ENCODE measurements around the gene RFWD3.
A peak's percentile ranks its signal among the peaks of the same experiment; 100 is the strongest.

Gene RFWD3

DNA sequence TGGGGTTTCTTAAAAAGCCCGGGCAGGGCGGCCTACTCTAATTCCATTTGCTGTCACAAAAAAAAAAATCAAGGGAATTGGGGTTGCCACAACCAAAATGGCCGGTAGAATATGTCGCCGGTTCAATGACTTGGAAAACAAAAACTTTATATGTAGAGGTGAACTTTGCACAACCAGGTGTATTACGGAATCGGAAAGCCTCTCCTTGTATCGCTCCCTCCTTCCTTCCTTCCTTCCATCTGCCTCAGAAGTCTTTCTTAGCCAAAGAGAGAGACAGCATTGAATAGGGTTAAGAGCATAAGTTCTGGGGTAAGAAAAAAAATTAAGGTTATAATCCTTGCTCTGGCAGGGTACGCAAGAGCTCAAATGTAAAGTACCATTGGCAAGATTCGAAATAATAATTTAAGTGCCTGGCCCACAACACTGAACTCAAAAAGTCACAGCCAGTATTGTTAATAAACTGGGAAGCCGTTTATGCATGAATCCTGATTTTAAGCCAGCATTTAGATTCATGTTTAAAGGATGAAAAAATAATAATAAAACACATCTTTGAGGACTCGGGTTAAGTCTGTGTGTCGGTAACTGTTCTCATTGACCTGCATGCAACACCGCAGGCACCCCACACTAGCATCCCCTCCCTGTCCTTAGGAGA lies 59.2 kb downstream of the RFWD3 start:
- TF ChIP-seq, protein P1, sequence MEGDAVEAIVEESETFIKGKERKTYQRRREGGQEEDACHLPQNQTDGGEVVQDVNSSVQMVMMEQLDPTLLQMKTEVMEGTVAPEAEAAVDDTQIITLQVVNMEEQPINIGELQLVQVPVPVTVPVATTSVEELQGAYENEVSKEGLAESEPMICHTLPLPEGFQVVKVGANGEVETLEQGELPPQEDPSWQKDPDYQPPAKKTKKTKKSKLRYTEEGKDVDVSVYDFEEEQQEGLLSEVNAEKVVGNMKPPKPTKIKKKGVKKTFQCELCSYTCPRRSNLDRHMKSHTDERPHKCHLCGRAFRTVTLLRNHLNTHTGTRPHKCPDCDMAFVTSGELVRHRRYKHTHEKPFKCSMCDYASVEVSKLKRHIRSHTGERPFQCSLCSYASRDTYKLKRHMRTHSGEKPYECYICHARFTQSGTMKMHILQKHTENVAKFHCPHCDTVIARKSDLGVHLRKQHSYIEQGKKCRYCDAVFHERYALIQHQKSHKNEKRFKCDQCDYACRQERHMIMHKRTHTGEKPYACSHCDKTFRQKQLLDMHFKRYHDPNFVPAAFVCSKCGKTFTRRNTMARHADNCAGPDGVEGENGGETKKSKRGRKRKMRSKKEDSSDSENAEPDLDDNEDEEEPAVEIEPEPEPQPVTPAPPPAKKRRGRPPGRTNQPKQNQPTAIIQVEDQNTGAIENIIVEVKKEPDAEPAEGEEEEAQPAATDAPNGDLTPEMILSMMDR (conservative IDR thresholded peaks at IDR 0.05; ENCODE audit: low read depth, low read length), result no peak
- DNase-seq (ENCODE audit: low read depth), result peak; percentile 12
- H3K4me3 ChIP-seq (ENCODE audit: low read length), result peak overlapping the region; percentile 88

DNA sequence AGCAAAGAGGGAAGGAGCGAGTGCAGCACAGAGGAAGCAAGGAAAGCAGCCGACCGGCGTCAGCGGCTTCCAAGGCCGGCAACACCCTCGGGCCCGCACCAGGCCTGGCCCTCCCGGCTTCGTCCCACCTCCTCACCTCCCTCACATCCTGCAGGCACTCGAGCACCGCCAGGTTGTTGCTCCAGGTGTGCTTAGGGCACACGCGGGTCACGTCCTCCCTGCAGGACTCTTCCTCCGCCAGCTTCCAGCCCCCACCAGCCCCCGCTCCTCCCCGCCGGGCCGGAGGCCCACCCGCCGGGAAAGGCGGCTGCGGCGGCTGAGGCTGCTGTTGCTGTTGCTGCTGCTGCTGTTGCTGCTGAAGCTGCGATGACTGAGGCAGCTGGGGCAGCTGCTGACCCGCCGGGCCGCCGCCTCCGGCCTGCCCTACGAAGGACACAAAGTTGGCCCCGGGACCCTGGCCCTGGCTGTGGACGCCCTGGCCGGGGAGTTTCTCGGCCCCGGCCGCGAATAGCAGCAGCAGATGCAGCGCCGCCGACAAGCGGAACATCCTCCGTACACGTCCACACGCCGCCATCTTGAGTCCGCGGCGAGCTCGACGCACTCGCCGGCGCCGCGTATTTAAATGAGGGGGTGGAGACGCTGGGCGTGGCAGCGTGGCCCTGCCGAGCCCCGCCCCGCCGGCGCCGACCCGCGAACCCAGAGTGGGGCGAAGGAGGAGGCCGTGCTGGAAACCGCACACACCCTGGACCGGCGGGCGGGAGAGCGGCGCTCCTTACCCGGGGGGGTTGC lies 60.0 kb downstream of the RFWD3 start, which contains the start of gene GLG1:
TSS of gene GLG1 (minus strand) at position 594 of the 789 bp plus-strand sequence. CDS start at position 574, 20 bp downstream.
- peak within 1 kb of the TSS; percentile 88 for H3K4me3 ChIP-seq (ENCODE audit: low read length)
- DNase-seq (ENCODE audit: low read depth), result peak; percentile 58
- TF ChIP-seq, protein P1 (conservative IDR thresholded peaks at IDR 0.05; ENCODE audit: low read depth, low read length), result no peak

DNA sequence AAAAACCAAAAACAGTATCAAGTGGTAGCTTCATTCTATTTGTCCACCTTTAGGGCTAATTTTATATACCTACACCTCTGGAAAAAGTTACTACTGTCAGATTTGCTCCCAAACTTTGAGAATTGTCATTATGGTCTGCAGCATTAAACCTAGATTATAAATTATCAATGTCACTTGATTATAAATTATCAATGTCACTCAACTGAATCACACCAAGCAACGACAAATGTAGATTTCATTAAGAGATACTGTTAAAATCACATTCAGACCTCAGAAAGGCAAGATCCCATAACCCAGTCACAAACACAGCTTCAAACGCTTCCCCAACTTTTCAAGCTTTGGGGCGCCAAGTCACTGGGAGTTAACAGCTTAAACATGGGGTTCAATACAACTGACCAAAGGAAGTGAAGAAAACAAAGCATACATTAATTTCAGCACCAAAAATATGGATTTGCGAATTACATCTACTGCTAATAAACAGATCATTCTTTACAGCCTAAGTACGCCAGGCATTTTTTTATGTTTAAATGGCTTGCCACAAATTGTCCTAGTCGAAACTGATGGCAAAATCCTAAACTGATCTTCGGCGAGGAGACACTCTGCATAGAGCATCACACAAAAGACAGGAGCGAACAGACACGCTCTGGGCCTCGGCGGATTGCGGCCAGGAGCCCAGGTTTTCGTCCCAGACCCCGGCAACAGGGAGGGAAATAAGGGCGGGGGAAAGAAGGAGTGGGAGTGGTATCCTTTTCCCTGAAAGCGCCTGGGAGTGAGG lies 60.7 kb downstream of the RFWD3 start:
- TF ChIP-seq, protein P1 (conservative IDR thresholded peaks at IDR 0.05; ENCODE audit: low read depth, low read length), result no peak
- no peak for DNase-seq (ENCODE audit: low read depth)
- H3K4me3 ChIP-seq (ENCODE audit: low read length), result peak overlapping the region; percentile 88

DNA sequence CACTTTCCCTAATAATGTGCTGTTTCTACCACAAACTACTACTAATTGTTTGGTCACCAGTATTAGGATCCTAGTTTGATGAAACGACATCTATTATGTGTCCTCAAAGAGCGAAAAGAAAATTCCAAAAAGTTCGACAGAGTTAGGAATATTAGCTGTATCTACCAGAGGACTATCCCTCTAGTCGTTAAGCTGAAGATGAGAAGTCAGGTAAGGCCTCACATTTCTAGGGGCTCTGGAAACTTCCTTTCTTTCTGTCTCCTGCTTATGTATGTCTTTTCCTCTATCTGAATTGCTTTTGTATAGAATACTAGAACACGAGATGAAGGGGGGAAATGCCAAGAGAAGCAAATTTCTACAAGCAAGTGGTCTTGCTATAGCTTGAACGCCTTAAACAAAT lies 61.3 kb downstream of the RFWD3 start:
- no peak for DNase-seq (ENCODE audit: low read depth)
- TF ChIP-seq, protein P1 (conservative IDR thresholded peaks at IDR 0.05; ENCODE audit: low read depth, low read length), result no peak
- peak overlapping the region; percentile 88 for H3K4me3 ChIP-seq (ENCODE audit: low read length)

DNA sequence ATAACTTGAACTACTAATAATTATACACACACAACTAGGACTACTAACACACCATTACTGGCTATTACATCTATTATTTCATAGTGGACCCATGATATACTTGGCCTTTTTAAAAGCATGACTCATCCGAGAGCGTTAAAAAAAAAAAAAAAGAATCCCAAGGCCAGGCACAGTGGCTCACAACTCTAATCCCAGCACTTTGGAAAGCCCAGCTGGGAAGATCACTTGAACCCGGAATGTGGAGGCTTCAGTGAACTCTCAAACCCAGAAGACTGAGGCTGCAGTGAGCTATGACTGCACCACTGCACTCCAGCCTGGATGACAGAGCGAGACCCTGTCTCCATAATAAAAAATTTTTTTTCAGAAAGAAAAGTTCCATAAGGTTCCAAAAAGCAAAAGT lies 62.8 kb downstream of the RFWD3 start:
- DNase-seq (ENCODE audit: low read depth), result no peak
- TF ChIP-seq, protein P1 (conservative IDR thresholded peaks at IDR 0.05; ENCODE audit: low read depth, low read length), result no peak
- H3K4me3 ChIP-seq (ENCODE audit: low read length), result no peak overlapping the region

DNA sequence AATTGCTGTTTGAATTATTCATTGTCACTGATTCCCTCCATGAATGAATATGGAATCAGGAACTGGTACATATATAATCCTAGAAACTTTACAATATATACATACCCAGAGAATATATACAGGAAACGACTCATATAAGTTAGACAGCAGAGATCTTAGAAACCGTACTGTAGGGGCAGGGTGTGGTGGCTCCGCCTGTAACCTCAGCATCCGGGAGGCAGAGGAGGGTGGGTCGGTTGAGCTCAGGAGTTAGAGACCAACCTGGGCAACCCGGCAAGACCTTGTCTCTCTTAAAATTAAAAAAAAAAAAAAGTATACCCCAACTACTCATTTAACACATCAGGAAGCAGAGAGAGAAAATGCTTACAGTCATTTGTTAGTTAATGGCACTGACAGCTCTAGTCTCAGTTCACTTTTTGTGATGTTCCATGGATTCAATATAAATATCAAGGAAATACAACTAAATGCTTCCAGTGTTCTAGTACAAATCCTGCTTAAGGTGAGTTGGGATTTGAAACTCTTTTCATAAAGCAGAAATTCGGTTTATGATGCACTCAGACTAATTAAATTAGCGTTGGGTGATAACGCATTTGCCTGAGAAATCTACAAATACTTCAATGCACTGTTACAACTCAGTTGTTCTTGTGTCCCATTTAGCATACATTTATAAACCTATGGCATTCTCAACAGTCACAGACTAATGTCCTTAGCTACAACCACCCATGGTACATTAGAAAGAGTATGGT lies 65.4 kb downstream of the RFWD3 start:
- TF ChIP-seq, protein P1 (conservative IDR thresholded peaks at IDR 0.05; ENCODE audit: low read depth, low read length), result no peak
- no peak overlapping the region for H3K4me3 ChIP-seq (ENCODE audit: low read length)
- DNase-seq (ENCODE audit: low read depth), result no peak

All from retinal pigment epithelial cell (primary cell).